Trophoblast cell (in vitro differentiated cells and primary cell): ENCODE measurements around the gene GPR146.

ENCODE experiments used
- DNase-seq, 2 donors: peaks; one replicate each; pipeline ENCODE4 v3.0.0-alpha.2; 2016
- H2AFZ ChIP-seq: 2 replicates; pipeline ENCODE4 v1.6.1; 2013; ENCODE audit warnings: low read length, moderate library complexity, mild to moderate bottlenecking; ENCODE audit not compliant: insufficient read depth, poor library complexity
- H2AK5ac ChIP-seq: 2 replicates; pipeline ENCODE4 v1.6.1; 2013; ENCODE audit warnings: mild to moderate bottlenecking, low read length
- H2BK120ac ChIP-seq: 2 replicates; pipeline ENCODE4 v1.6.1; 2013; ENCODE audit warnings: low read length, mild to moderate bottlenecking, moderate library complexity; ENCODE audit not compliant: insufficient read depth, poor library complexity
- H2BK12ac ChIP-seq: 2 replicates; pipeline ENCODE4 v1.6.1; 2013; ENCODE audit warnings: mild to moderate bottlenecking, low read length, moderate library complexity
- H2BK5ac ChIP-seq: 2 replicates; pipeline ENCODE4 v1.6.1; 2013; ENCODE audit warnings: low read length, low read depth, moderate library complexity, mild to moderate bottlenecking; ENCODE audit not compliant: poor library complexity
- H3K14ac ChIP-seq: 2 replicates; pipeline ENCODE4 v1.6.1; 2013; ENCODE audit warnings: mild to moderate bottlenecking, low read length
- H3K18ac ChIP-seq: 2 replicates; pipeline ENCODE4 v1.6.1; 2013; ENCODE audit warnings: mild to moderate bottlenecking, low read length
- H3K23ac ChIP-seq: 2 replicates; pipeline ENCODE4 v1.6.1; 2013; ENCODE audit warnings: low read length
- H3K27ac ChIP-seq: 2 replicates; pipeline ENCODE4 v1.5.1; 2013; ENCODE audit warnings: low read depth, mild to moderate bottlenecking, inconsistent platforms, low read length, moderate library complexity
- H3K27me3 ChIP-seq: 2 replicates; pipeline ENCODE4 v1.6.1; 2013; ENCODE audit warnings: inconsistent platforms, mild to moderate bottlenecking, low read length, moderate library complexity; ENCODE audit not compliant: insufficient read depth
- H3K36me3 ChIP-seq, 2 experiments: 1 replicate in 1 of 2; 2 replicates in 1 of 2; pipeline ENCODE4 v1.6.1; 2013; ENCODE audit warnings: low read length in 2 of 2, mild to moderate bottlenecking in 2 of 2, moderate library complexity in 1 of 2; ENCODE audit not compliant: insufficient read depth in 2 of 2, control insufficient read depth in 1 of 2
- H3K4ac ChIP-seq: 2 replicates; pipeline ENCODE4 v1.6.1; 2013; ENCODE audit warnings: low read depth, mild to moderate bottlenecking, low read length, moderate library complexity
- H3K4me1 ChIP-seq, 2 experiments: 1 replicate in 1 of 2; 2 replicates in 1 of 2; pipeline ENCODE4 v1.6.1; 2013; ENCODE audit warnings: low read length in 2 of 2, mild to moderate bottlenecking in 2 of 2, moderate library complexity in 1 of 2; ENCODE audit not compliant: insufficient read depth in 2 of 2, control insufficient read depth in 1 of 2
- H3K4me2 ChIP-seq: 2 replicates; pipeline ENCODE4 v1.6.1; 2013; ENCODE audit warnings: inconsistent platforms, mild to moderate bottlenecking, low read length, moderate library complexity
- H3K4me3 ChIP-seq: 2 replicates; pipeline ENCODE4 v1.5.1; 2013; ENCODE audit warnings: mild to moderate bottlenecking, low read depth, low read length, inconsistent platforms
- H3K79me1 ChIP-seq: one replicate; pipeline ENCODE4 v1.6.1; 2013; ENCODE audit warnings: low read length
- H3K79me2 ChIP-seq: 2 replicates; pipeline ENCODE4 v1.6.1; 2013; ENCODE audit warnings: low read length, mild to moderate bottlenecking; ENCODE audit not compliant: control insufficient read depth, insufficient read depth, poor library complexity
- H3K9ac ChIP-seq: 2 replicates; pipeline ENCODE4 v1.6.1; 2013; ENCODE audit warnings: mild to moderate bottlenecking, low read length
- H3K9me3 ChIP-seq: 2 replicates; pipeline ENCODE4 v1.6.1; 2013; ENCODE audit warnings: low read depth, mild to moderate bottlenecking, control low read depth, inconsistent platforms, low read length; ENCODE audit not compliant: insufficient read depth
- H4K12ac ChIP-seq: 2 replicates; pipeline ENCODE4 v1.6.1; 2013; ENCODE audit warnings: low read depth, mild to moderate bottlenecking, low read length, moderate library complexity
- H4K8ac ChIP-seq: 2 replicates; pipeline ENCODE4 v1.6.1; 2013; ENCODE audit warnings: low read depth, mild to moderate bottlenecking, low read length, moderate library complexity
- H4K91ac ChIP-seq: one replicate; pipeline ENCODE4 v1.6.1; 2013; ENCODE audit warnings: low read depth, mild to moderate bottlenecking, low read length, moderate library complexity
- WGBS: extraction: QIAGEN DNeasy Blood & Tissue Kit; methylation state at CpG from one replicate; pipeline ENCODE4 v1.1.7; 2013; ENCODE audit warnings: missing lambda C conversion rate; ENCODE audit not compliant: insufficient read length, insufficient coverage; ENCODE audit errors: extremely low coverage; 5-methylcytosine and 5-hydroxymethylcytosine counted together

GPR146 gene

GRCh38 chr7:1010226-1010625 lies 34.1 kb upstream of the GPR146 start:
- Histone ChIP-seq H2BK120ac (no peak overlapping the region), H3K36me3 (peaks cover 27% of the 10 kb centered on the region in 2 experiments), H3K27me3 (no peaks in the 10 kb centered on the region), H3K4me3 (no peak overlapping the region), H4K8ac (no peak overlapping the region), H4K91ac (no peak overlapping the region), H3K18ac (no peak overlapping the region), H4K12ac (no peak overlapping the region), H2BK5ac (no peak overlapping the region), H3K14ac (no peak overlapping the region), H3K4me1 (peaks cover 4 to 11% of the 10 kb centered on the region in 2 experiments), H3K4ac (no peak overlapping the region), H3K27ac (no peak overlapping the region), H3K23ac (no peak overlapping the region), H3K79me2 (no peaks in the 10 kb centered on the region), H2AK5ac (no peak overlapping the region), H3K4me2 (no peak overlapping the region), H3K9ac (no peak overlapping the region), H2BK12ac (no peak overlapping the region), H2AFZ (no peak overlapping the region), H3K79me1 (no peaks in the 10 kb centered on the region), H3K9me3 (peaks cover 4% of the 10 kb centered on the region)
- WGBS: no CpG with 5 or more reads among the region's 13 CpGs
- DNase-seq: peak; percentile 59 to 80

GRCh38 chr7:1011297-1012003 lies 32.9 kb upstream of the GPR146 start:
- WGBS: no CpG with 5 or more reads among the region's 13 CpGs
- H3K4me1 ChIP-seq: peaks cover 11 to 22% of the 10 kb centered on the region in 2 experiments
- H3K27me3 ChIP-seq: no peaks in the 10 kb centered on the region
- no peak overlapping the region for H4K8ac ChIP-seq
- peaks cover 5% of the 10 kb centered on the region for H3K9me3 ChIP-seq
- no peak overlapping the region for H3K9ac ChIP-seq
- DNase-seq: no peak
- H3K4ac ChIP-seq: no peak overlapping the region
- H2BK12ac ChIP-seq: no peak overlapping the region
- no peak overlapping the region for H4K91ac ChIP-seq
- H2BK5ac ChIP-seq: no peak overlapping the region
- no peak overlapping the region for H4K12ac ChIP-seq
- H2BK120ac ChIP-seq: no peak overlapping the region
- H2AFZ ChIP-seq: no peak overlapping the region
- no peak overlapping the region for H3K18ac ChIP-seq
- H2AK5ac ChIP-seq: no peak overlapping the region
- H3K23ac ChIP-seq: no peak overlapping the region
- H3K4me2 ChIP-seq: no peak overlapping the region
- no peak overlapping the region for H3K14ac ChIP-seq
- no peak overlapping the region for H3K4me3 ChIP-seq
- H3K27ac ChIP-seq: no peak overlapping the region
- H3K79me1 ChIP-seq: no peaks in the 10 kb centered on the region
- H3K36me3 ChIP-seq: peaks cover 23 to 27% of the 10 kb centered on the region in 2 experiments
- no peaks in the 10 kb centered on the region for H3K79me2 ChIP-seq

GRCh38 chr7:1012004-1012715 lies 32.2 kb upstream of the GPR146 start:
- DNase-seq: no peak
- Histone ChIP-seq H3K4me2 (no peak overlapping the region), H3K27me3 (no peaks in the 10 kb centered on the region), H2BK12ac (no peak overlapping the region), H2BK120ac (no peak overlapping the region), H4K91ac (no peak overlapping the region), H2AFZ (no peak overlapping the region), H3K79me1 (no peaks in the 10 kb centered on the region), H3K36me3 (peaks cover 18 to 20% of the 10 kb centered on the region in 2 experiments), H3K9me3 (peaks cover 7% of the 10 kb centered on the region), H3K14ac (no peak overlapping the region), H3K4me1 (peaks cover 11 to 24% of the 10 kb centered on the region in 2 experiments), H4K8ac (no peak overlapping the region), H2BK5ac (no peak overlapping the region), H3K27ac (no peak overlapping the region), H3K4ac (no peak overlapping the region), H3K23ac (no peak overlapping the region), H3K79me2 (no peaks in the 10 kb centered on the region), H4K12ac (peak overlapping the region; percentile 9), H3K9ac (no peak overlapping the region), H2AK5ac (no peak overlapping the region), H3K18ac (no peak overlapping the region), H3K4me3 (no peak overlapping the region)
- WGBS: no CpG with 5 or more reads among the region's 32 CpGs

- no peaks in the 10 kb centered on the region for H3K79me2 ChIP-seq
- no peak overlapping the region for H2AK5ac ChIP-seq
- no peak overlapping the region for H2AFZ ChIP-seq
- no peak overlapping the region for H3K23ac ChIP-seq
- H3K4ac ChIP-seq: no peak overlapping the region
- no CpG with 5 or more reads among the region's 30 CpGs for WGBS
- peak overlapping the region; percentile 7 for H3K18ac ChIP-seq
- H3K4me3 ChIP-seq: no peak overlapping the region
- H4K12ac ChIP-seq: no peak overlapping the region
- DNase-seq: no peak
- H3K9ac ChIP-seq: no peak overlapping the region
- no peak overlapping the region for H2BK12ac ChIP-seq
- H2BK120ac ChIP-seq: no peak overlapping the region
- H4K91ac ChIP-seq: no peak overlapping the region
- peaks cover 11 to 24% of the 10 kb centered on the region in 2 experiments for H3K4me1 ChIP-seq
- H3K27ac ChIP-seq: no peak overlapping the region
- no peak overlapping the region for H2BK5ac ChIP-seq
- no peak overlapping the region for H3K14ac ChIP-seq
- H3K79me1 ChIP-seq: no peaks in the 10 kb centered on the region
- H4K8ac ChIP-seq: no peak overlapping the region
- no peaks in the 10 kb centered on the region for H3K27me3 ChIP-seq
- H3K36me3 ChIP-seq: peaks cover 17 to 18% of the 10 kb centered on the region in 2 experiments
- peaks cover 7% of the 10 kb centered on the region for H3K9me3 ChIP-seq
- H3K4me2 ChIP-seq: no peak overlapping the region
Measured at GRCh38 chr7:1012716-1013095, 31.6 kb upstream of the GPR146 start.
